Hematopoietic multipotent progenitor cell treated with erythropoietin and hydrocortisone succinate and interleukin-3 and kit ligand, for 15 days (in vitro differentiated cells): ENCODE results near the gene AAGAB.

ENCODE experiments used
- DNase-seq: peaks from one replicate; pipeline ENCODE4 v3.0.0-alpha.2; 2015; ENCODE audit warnings: low spot score

AAGAB gene

DNA sequence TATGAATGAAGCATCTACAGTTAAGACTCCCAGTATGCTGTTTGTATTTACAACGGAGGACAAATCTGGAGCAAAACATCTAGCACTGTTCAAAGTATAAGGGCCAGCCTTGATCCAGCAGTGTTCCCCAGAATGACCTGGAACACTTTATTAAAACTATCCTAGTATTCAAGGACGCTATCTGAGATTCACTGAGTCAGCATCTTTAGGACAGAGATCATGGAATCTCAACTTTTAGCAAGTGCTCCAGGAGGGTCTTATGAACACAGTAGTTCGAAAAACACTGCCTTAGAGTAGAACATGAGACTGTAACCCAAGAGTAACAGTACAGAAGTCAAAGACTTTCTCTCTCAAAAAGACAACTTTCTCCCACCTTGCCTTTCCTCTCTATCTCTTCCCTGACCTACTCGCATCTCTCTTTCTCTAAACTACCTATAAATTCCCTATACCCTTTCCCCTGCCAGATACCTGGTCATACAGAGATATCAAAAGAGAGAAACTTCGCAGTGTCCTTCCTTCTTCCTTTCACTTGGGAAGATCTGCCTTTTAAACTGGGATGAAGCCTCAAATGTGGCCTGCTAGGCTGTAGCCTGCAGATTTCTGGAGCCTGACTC is 43.8 kb downstream of the AAGAB start:
- no peak for DNase-seq

DNA sequence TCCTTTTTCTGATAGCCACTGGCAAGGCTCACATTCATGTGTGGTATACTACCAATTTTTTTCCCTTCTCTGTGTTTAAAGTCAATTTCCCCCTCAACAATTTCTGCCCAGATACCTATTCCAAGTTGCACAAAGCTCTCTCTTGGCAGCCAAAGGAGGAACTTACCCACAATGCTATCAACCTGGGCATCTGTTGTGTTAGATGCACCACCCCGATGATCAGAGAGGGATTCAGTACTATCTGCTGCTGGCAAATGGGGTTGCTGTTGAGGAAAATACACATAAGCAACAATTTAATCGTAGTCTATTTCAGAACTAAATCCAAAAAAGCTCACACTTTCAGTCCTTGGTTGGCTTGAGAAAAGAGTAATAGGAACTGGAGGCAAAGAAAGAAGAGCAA is 46.1 kb downstream of the AAGAB start:
- DNase-seq = no peak

GRCh38 chr15:67207555-67208207 is 46.8 kb downstream of the AAGAB start:
- DNase-seq = no peak

DNA sequence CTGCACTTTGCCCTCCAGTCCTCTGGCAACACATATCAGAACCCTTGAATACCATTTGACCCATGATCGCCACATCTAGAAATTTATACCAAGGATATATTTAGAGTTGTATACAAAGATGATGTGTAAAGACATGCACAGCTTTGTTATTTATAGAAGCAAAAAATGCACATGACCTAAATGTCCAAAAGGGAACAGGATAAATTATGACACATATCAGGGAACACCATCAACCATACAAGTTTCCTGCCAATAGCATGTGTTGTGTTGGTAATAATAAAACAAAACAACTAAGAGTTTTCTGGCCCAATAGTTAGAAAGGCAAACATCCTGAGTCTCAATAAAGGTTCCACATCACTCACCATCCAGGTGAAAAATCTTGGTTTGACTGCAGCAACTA is 51.5 kb downstream of the AAGAB start:
- DNase-seq = no peak

DNA sequence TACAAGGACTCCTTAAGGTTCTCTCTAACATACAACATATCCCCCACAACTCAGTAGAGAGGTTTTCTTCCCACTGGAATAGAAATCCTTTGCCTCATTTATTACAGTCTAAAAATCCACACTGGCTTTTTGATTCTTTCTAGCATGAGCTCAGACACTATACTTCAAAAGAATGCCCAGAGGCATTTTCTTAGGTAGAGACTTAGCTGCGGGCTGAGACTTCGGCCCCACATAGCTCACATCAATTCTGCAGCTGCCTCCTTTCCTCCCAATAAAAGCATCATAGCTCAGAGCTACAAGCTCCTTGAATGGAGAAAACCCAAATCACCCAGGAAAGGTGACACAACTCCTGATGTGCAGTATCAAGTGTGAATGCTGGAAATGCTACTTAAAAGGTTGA is 52.4 kb downstream of the AAGAB start:
- no peak for DNase-seq

DNA sequence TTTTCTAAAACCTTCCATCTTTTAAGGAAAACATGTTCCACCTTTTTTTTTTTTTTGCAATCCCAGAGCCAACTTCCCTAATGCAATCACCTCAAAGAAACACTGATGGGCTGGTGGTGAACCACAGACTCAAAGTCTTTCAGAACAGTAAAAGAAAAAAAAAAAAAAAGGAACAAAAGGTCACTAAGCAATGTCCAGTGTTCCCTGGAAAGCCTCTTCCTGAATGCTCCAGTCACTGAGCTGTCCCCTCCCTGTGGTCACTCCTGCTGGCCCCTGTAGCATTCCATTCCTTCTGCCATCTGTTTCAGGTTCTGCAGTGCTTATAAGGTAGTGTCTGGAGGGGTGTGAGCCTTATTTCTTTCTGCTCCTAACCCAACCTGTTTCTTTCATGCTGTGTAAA is 53.3 kb downstream of the AAGAB start:
- DNase-seq = no peak

GRCh38 chr15:67199881-67200763 is 54.3 kb downstream of the AAGAB start:
- DNase-seq = no peak

GRCh38 chr15:67199391-67199790 is 55.1 kb downstream of the AAGAB start:
- no peak for DNase-seq

DNA sequence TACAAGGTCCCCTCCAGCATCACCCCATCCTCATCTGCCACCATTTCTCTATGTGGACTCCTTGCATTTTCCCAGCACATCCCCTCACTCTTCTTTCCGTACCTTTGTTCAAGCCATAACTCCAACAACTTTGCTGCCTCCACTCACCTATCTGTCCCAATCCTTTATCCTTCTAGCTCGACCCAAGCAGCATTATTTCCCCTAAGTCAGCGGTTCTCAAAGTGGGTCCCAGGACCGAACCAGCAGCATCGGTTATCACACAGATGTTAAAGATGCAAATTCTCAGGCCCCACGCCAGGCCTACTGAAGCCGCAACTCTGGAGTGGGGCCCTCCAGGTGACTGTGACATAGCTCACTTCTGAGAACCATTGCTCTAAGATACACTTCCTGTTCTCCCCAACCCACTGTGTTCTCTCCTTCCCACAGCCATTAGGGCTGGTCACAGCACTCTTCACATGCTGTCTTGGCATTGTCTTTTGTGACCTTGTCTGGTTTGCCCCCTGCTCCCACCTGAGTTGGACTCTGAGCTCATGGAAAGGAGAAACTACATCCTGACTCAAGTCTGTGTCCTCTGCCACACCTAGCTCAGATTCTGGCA is 56.2 kb downstream of the AAGAB start:
- no peak for DNase-seq

DNA sequence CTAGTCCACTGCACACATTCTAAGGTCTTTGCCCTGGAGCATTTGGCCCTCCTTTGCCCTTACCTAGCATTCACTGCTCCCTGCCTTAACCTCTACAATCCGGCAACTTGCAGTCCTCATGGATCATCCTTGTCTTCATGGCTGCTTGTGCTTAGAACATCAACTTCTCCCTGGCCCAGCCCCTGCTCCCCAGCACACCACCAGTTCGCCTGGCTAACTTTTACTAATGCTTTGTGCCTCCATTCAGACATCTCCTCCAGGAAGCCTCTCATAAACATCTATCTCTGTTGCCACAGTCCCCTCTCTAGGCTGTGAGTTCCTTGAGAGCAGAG is 57.1 kb downstream of the AAGAB start:
- no peak for DNase-seq

DNA sequence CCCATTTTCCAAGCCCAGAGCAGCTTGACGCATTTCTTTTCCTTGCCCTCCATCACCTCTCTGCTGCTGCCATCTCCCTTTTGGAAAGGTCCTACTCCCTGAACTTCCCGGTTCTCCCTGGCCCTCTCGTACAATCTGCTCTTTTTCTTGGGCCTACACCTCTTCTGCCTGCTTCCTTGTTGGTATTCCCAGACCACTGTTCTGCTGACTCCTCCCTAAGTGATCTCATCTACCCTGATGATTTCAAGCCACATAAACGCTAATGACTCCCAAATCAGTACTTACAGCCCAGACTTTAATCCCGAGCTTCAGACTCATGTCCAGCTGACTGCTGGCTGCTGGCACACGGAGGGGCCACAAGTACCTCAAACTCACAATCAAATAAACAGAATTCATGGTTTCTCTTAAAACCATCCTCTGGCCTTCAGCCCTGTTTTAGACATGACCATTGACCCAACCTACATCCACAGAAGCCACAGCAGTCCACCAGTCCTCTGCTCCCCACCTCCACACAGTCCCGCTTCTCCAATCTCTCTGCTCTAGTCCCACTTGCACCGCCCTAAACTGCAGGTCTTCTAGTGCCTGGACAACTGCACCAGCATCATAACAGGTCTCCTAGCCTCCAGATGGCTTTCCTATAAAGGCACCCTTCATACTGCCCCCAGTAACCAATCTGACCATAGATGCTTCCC is 57.6 kb downstream of the AAGAB start:
- no peak for DNase-seq

GRCh38 chr15:67196222-67196621 is 58.2 kb downstream of the AAGAB start:
- DNase-seq = no peak

GRCh38 chr15:67195305-67195704 is 59.2 kb downstream of the AAGAB start:
- DNase-seq = no peak

GRCh38 chr15:67194171-67195114 is 60.0 kb downstream of the AAGAB start:
- no peak for DNase-seq

GRCh38 chr15:67193223-67193990 is 61.1 kb downstream of the AAGAB start:
- no peak for DNase-seq

DNA sequence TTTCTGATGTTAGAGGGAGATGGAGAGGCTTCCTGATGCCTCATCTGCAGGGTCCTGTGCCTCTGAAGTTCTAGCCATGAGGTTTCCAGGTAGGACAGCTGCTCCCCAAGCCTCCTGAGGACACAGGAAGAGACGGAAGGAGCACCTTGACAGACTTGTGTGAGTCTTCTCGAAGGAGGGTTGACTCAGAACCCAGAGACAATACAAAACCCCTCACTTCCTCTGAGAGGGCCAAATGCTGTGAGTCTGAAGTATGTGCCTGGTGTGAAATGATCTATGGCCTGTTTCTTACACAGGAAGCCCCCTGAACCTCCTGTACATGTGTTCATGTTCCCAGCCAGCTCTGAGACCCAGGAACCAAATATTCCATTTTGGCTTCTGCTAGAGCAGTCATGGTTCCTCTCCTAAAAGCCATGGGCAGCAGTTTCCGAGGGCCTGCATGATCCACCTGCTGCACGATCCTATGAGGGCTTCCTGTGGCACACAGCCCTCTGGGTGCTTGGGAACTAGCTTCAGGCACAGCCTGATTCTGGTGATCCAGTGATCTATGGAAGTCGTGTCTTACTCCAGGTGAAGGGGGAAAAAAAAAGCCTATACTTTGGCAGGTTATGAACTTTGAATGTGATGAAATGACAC is 62.2 kb downstream of the AAGAB start:
- DNase-seq = no peak

DNA sequence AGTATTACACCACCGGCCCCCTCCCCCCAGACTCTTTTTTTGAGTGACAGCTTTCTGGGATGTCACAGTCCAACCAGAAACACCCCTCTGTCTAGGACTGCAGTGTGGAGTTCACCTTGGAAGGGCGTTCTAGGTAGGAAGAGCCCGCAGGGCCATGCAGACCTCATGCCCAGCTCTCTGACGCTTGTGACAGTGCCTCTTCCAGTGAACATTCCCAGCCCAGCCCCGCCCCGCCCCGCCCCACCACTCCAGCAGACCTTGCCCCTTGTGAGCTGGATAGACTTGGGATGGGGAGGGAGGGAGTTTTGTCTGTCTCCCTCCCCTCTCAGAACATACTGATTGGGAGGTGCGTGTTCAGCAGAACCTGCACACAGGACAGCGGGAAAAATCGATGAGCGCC is 63.6 kb downstream of the AAGAB start:
- DNase-seq = no peak

DNA sequence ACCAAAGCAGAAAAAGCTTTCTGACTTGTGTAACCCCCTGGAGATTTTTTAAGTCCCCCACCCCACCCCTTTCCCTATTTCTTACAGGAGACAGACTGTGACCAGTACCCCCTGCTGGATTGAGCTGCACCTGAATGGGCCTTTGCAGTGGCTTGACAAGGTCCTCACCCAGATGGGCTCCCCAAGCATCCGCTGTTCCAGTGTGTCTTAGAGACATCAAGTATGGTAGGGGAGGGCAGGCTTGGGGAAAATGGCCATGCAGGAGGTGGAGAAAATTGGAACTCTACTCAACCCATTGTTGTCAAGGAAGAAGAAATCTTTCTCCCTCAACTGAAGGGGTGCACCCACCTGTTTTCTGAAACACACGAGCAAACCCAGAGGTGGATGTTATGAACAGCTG is 64.1 kb downstream of the AAGAB start:
- DNase-seq = no peak

DNA sequence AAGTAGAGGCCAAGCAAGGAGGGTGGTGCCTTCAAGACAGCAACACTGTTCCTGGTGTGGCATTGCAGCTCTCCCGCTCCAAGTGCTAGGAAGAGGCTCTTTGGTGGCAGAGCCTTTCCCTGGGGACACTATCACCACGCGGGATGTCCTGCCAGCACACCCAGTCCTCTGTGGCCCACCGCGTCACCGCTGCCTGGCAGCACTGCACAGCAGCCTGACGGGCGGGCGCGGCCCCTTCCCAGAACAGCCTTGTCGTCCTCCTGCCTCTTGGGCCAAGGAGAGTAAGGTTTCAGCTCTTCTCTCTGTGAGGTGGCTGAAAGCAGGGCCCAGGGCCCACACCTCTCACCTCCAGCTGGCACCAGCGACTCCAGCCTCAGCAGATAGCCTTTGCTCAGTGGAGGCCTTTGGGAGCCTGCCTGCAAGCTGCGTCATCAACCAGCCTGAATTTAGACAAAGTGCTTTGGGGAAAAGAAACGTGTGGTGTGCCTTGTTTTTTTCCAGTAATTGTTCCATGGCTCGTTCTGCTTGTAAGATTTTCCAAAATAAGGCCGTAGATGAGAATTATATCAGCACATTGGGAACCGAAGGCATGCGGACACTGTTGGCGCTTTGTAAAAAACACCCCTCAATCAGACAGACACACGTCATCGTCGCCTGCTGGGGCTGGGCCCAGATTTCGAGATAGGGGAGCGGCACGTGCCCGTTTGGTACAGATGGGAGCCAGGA is 65.0 kb downstream of the AAGAB start:
- no peak for DNase-seq
